Effector memory CD4-positive, alpha-beta T cell (primary cell): Measurements from ENCODE around the gene FAAH2.
A peak's percentile ranks its signal among the peaks of the same experiment; 100 is the strongest.
"Not testable (repeated sequence)": the region's sequence is repeated elsewhere in the genome, so short reads cannot be mapped to it uniquely, and the experiment has no call there.

ENCODE experiments used
- DNase-seq, 3 donors: peaks; one replicate each; pipeline ENCODE4 v3.0.0-alpha.2; 2020
- H3K27ac ChIP-seq: 2 replicates; pipeline ENCODE4 v1.7.0; 2013; ENCODE audit warnings: mild to moderate bottlenecking, low read length, moderate library complexity; ENCODE audit not compliant: insufficient read depth, poor library complexity, severe bottlenecking
- H3K27me3 ChIP-seq: replicated peaks from 2 replicates; pipeline ENCODE4 v1.7.0; 2013; ENCODE audit warnings: mild to moderate bottlenecking, low read length; ENCODE audit not compliant: insufficient read depth, control insufficient read depth, poor library complexity, severe bottlenecking
- H3K36me3 ChIP-seq: 2 replicates; pipeline ENCODE4 v1.7.0; 2013; ENCODE audit warnings: mild to moderate bottlenecking, low read length, moderate library complexity; ENCODE audit not compliant: control insufficient read depth, insufficient read depth
- H3K4me1 ChIP-seq: 2 replicates; pipeline ENCODE4 v1.7.0; 2013; ENCODE audit warnings: low read length, mild to moderate bottlenecking; ENCODE audit not compliant: control insufficient read depth, insufficient read depth, poor library complexity, severe bottlenecking
- H3K4me3 ChIP-seq: 2 replicates; pipeline ENCODE4 v1.7.0; 2013; ENCODE audit warnings: low read length, low read depth, mild to moderate bottlenecking; ENCODE audit not compliant: insufficient read depth, poor library complexity, severe bottlenecking
- H3K9me3 ChIP-seq: 2 replicates; pipeline ENCODE4 v1.7.0; 2013; ENCODE audit warnings: mild to moderate bottlenecking, low read length, moderate library complexity; ENCODE audit not compliant: control insufficient read depth

The FAAH2 gene

DNA sequence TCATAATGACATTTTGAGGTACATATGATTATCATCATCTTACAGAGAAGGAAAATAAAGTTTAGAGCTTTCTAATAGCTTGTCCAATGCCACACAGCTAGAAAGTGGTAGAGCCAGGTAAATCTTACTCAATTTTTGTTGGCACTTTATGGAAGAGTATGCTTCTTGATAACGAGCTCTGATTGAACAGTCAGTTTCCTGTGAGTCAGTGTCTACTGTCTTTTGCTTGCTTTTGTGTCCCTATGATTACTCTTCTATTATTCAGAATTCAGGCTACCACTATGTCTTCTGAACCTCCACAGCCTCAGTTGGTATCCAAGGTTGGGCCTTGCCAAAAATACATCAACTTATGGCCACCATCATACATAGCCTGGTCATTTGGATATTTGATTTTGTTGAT lies 2.6 kb downstream of the FAAH2 start:
- H3K36me3 ChIP-seq, result no peaks in the 10 kb centered on the region
- no peaks in the 10 kb centered on the region for H3K4me1 ChIP-seq

DNA sequence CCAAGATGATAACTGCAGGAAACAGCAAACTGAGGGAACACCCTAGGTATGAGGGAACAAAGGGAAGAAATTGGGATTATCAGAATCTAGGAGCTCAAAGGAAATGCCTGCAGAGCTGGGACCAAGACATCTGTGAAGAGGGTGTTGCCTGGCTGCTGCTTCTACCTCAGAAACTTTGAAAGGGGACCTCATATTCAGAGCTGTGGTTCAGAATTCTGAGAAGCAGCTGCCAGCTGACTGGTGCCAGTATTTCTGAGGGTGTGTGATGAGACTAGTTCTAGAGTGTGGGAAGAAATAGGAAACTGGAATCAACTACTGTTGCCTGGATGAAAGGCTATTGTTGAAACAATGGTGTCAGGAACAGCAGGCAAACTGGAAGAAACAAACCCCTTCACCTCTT lies 8.5 kb downstream of the FAAH2 start:
- H3K4me1 ChIP-seq, result peaks cover 6% of the 10 kb centered on the region
- H3K27me3 ChIP-seq, result no peaks in the 10 kb centered on the region
- no peaks in the 10 kb centered on the region for H3K9me3 ChIP-seq
- no peak overlapping the region for H3K27ac ChIP-seq
- H3K36me3 ChIP-seq, result no peaks in the 10 kb centered on the region
- DNase-seq, result no peak
- no peak overlapping the region for H3K4me3 ChIP-seq

More for the DNA sequence above, 2.6 kb downstream of the FAAH2 start:
- H3K4me3 ChIP-seq, result peak overlapping the region; percentile 35
- no peaks in the 10 kb centered on the region for H3K27me3 ChIP-seq
- peak overlapping the region; percentile 11 for H3K27ac ChIP-seq
- H3K9me3 ChIP-seq, result no peaks in the 10 kb centered on the region
- no peak for DNase-seq

DNA sequence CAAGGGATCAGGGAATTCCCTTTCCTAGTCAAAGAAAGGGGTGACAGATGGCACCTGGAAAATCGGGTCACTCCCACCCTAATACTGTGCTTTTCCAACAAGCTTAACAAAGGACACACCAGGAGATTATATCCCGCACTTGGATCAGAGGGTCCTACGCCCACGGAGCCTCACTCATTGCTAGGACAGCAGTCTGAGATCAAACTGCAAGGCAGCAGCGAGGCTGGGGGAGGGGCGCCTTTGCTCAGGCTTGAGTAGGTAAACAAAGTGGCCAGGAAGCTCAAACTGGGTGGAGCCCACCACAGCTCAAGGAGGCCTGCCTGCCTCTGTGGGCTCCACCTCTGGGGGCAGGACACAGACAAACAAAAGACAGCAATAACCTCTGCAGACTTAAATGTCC lies 9.2 kb downstream of the FAAH2 start:
- not testable (repeated sequence) for H3K9me3 ChIP-seq, H3K27me3 ChIP-seq, H3K4me3 ChIP-seq, H3K4me1 ChIP-seq, H3K27ac ChIP-seq, DNase-seq, H3K36me3 ChIP-seq

- H3K4me3 ChIP-seq, result no peak overlapping the region
- no peak overlapping the region for H3K27ac ChIP-seq
- no peaks in the 10 kb centered on the region for H3K4me1 ChIP-seq
- no peaks in the 10 kb centered on the region for H3K27me3 ChIP-seq
- H3K9me3 ChIP-seq, result no peaks in the 10 kb centered on the region
- no peak for DNase-seq
- H3K36me3 ChIP-seq, result peaks cover 4% of the 10 kb centered on the region
Measured at GRCh38 chrX:57313583-57314215, 27.2 kb downstream of the FAAH2 start.

- Histone ChIP-seq H3K27ac (no peak overlapping the region), H3K4me1 (no peaks in the 10 kb centered on the region), H3K9me3 (no peaks in the 10 kb centered on the region), H3K36me3 (peaks cover 4% of the 10 kb centered on the region), H3K4me3 (no peak overlapping the region), H3K27me3 (no peaks in the 10 kb centered on the region)
- no peak for DNase-seq
Measured at GRCh38 chrX:57329008-57329407, 42.5 kb downstream of the FAAH2 start.

- not testable (repeated sequence) for H3K4me1 ChIP-seq, H3K4me3 ChIP-seq, H3K9me3 ChIP-seq, H3K36me3 ChIP-seq, DNase-seq, H3K27me3 ChIP-seq, H3K27ac ChIP-seq
Measured at GRCh38 chrX:57335790-57336189, 49.3 kb downstream of the FAAH2 start.

DNA sequence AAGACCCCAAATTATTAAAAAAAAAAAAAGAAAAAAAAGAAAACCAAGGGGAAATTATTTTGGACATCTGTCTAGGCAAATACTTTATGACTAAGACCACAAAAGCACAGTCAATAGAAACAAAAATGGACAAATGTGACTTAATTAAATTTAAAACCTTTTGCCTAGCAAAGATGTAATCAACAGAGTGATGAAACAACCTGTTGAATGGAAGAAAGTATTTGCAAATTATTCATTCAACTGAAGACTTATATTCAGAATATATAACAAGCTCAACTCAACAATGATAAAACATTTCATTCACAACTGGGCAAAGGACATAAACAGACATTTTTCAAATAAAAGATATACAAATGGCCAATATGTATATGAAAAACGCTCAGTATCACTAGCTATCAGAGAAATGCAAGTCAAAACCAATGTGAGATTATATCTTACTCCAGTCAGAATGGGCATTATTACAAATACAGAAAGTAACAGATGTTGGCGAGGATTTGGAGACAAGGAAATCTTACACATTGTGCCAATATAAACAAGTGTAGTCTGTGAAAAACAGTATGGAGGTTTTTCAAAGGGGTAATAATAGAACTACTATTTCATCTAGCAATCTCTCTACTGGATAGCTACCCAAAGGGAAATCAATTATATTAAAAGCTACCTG lies 67.1 kb downstream of the FAAH2 start:
- DNase-seq, result no peak
- no peak overlapping the region for H3K4me3 ChIP-seq
- H3K36me3 ChIP-seq, result no peaks in the 10 kb centered on the region
- no peaks in the 10 kb centered on the region for H3K9me3 ChIP-seq
- no peak overlapping the region for H3K27ac ChIP-seq
- H3K4me1 ChIP-seq, result no peaks in the 10 kb centered on the region
- H3K27me3 ChIP-seq, result no peaks in the 10 kb centered on the region

DNA sequence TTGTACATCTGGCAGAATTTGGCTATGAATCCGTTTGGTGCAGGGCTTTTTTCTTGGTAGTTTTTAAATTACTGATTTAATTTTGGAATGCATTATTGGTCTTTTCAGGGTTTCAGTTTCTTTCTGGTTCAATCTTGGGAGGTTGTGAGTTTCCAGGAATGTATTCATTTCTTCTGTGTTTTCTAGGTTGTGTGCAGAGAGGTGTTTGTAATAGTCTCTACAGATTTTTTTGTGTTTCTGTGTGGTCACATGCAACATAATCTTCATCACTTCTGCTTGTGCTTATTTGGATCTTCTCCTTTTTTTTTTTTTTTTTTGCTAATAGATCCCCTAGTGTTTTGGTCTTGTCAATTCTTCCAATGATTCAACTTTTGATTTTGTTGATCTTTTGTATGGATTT lies 77.6 kb downstream of the FAAH2 start:
- no peak for DNase-seq
- H3K4me1 ChIP-seq, result no peaks in the 10 kb centered on the region
- H3K36me3 ChIP-seq, result no peaks in the 10 kb centered on the region
- H3K9me3 ChIP-seq, result no peaks in the 10 kb centered on the region
- H3K27ac ChIP-seq, result no peak overlapping the region
- H3K4me3 ChIP-seq, result no peak overlapping the region
- H3K27me3 ChIP-seq, result no peaks in the 10 kb centered on the region

DNA sequence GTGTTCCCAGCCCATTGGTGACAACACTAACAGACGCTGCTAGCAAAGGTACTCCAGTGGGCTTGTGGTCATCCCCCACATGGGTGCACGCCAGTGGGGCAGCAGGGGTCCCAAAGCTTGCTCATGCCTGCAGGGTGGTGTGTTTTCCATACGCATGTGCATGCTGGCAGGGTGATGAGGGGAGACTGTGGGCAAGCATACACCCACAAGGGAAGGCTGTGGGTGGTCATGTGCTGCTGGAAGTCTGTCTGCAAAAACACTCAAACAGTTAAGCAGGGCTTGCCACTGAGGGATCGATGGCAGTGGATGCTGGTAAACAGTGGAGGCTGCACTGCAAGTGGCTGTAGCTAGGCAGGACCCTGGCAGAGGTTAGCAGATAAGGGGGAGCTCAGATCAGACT lies 79.9 kb downstream of the FAAH2 start:
- H3K4me1 ChIP-seq, result no peaks in the 10 kb centered on the region
- no peak for DNase-seq
- H3K4me3 ChIP-seq, result no peak overlapping the region
- no peaks in the 10 kb centered on the region for H3K9me3 ChIP-seq
- H3K36me3 ChIP-seq, result no peaks in the 10 kb centered on the region
- H3K27me3 ChIP-seq, result no peaks in the 10 kb centered on the region
- no peak overlapping the region for H3K27ac ChIP-seq

DNA sequence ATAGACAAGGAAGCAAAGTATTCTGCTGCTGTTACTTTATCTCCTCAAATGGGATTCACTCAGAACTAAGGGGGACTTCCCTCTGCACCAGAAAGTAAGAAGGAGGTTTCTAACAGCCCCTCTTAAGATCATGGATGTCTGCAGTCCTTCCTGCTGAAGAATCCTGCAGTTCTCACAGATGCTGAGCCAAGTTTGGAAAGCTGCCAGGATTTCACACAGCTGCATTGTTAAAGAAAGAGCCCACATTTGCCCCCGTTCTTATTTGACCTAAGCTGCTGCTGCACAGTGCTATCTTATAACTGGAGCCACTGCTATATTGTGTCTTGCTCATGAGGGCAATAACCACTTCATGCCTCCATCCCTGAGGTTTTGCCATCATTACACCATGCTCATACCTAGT lies 81.1 kb downstream of the FAAH2 start:
- Histone ChIP-seq H3K36me3 (no peaks in the 10 kb centered on the region), H3K27me3 (no peaks in the 10 kb centered on the region), H3K27ac (no peak overlapping the region), H3K4me1 (no peaks in the 10 kb centered on the region), H3K4me3 (no peak overlapping the region), H3K9me3 (no peaks in the 10 kb centered on the region)
- DNase-seq, result no peak
